Glomerular endothelial cell (primary cell): ENCODE results near the gene CREBBP. TPM values are rescaled to one million over a fixed set of nuclear protein-coding genes. Genes with fewer than 3 reads are reported as not detected.

Experiments used
- DNase-seq: peaks from one replicate; pipeline ENCODE4 v3.0.0-alpha.2; 2011; ENCODE audit warnings: low read depth, low spot score; ENCODE audit errors: extremely low read depth
- total RNA-seq: library from RNA; depleted of rRNA; stranded (reverse); fragments of >200 nt; gene quantifications from 2 replicates; pipeline ENCODE4 v1.2.3, GENCODE V29; 2015

Gene CREBBP
- total RNA-seq, 1 donor from 2014 or later, result 59.6 TPM

DNA sequence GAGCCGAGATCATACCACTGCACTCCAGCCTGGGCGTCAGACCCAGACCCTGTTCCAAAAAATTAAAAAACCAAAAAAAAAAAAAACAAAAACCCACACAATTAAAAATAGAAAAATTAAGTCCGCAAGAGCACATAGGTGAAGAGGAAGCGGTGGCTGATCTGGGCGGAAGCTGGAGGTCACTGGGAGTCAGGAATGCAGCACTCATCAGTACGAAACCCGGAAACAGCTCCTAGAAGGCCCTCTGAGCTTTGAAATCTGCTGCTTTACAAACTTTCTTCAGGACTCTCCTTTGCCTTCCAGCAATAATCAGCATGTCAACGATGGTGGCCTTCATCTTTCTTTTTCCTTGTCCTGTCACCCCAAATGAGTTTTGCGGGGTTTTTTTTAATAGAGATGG is 192.7 kb downstream of the CREBBP start:
- no peak for DNase-seq

GRCh38 chr16:3687021-3687420 is 193.5 kb downstream of the CREBBP start:
- DNase-seq, result no peak

DNA sequence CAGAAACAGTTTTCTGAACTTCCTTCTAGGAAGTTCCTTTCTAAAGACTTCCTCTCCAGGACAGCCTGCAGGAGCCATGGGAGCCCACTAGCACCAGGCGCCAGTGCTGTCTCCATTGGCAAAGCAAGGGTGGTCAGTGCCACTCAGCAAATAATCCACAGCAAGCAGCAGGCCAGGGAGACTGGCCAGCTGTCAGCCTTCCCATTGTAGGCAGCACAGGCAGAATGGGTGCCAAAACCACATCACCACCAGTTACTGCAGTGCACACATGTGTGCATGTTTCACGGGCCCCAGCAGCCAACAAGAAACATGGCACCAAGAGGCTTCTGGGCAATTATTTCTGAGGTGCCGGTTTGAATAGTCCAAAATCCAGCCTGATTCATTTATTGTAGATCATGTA is 199.3 kb downstream of the CREBBP start:
- DNase-seq, result no peak

DNA sequence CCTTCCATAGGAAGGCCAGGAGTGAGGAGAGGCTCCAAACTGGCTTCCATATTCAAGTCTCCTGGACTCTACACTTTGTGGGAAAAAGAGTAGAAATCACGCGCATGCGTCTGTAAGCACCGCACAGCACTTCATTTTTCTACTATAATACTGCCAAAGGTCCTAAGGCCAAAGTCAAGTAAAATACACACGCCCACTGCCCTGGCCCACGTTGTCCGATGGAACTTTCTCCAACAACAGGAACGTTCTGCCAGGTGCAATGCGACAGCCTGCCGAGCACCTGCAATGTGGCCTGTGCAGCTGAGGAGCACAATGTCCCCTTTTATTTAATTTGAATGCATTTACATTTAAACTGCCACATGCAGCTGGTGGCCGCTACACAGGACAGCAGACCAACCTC is 202.5 kb downstream of the CREBBP start:
- no peak for DNase-seq

- DNase-seq, result no peak
Measured at GRCh38 chr16:3675601-3676130, 204.8 kb downstream of the CREBBP start.

Other genes with a start within 250 kb of the CREBBP start
- gene DNASE1, start 226.0 kb downstream of the CREBBP start, total RNA-seq, result 11.8 and 14.8 TPM in 2 replicates
- gene TRAP1, start 163.2 kb downstream of the CREBBP start, total RNA-seq, result 64.8 and 72.4 TPM in 2 replicates
- gene ADCY9, start 235.7 kb upstream of the CREBBP start, total RNA-seq, result 13.6 and 18.3 TPM in 2 replicates